Caco-2 (cell line): ENCODE measurements around the gene GDI2. TPM values are rescaled to one million over a fixed set of nuclear protein-coding genes. Genes with fewer than 3 reads are reported as not detected.

Source experiments
- BruUV-seq: library from RNA; stranded (reverse); fragments of 400-500 nt; replicated peaks from 2 replicates; lab custom pipeline; 2021; lab: Mats Ljungman, UMichigan
- CTCF ChIA-PET: fragments of 300-600 bp; sonication (Branson Sonifier 250); formaldehyde crosslinking; loops from one replicate; lab custom pipeline; 2022; ENCODE audit warnings: antibody characterized with exemption; lab: Charles Lee
- POLR2A ChIA-PET: fragments of 300-600 bp; sonication (Branson Sonifier 250); formaldehyde crosslinking; loops from one replicate; lab custom pipeline; 2022; ENCODE audit warnings: antibody characterized with exemption; lab: Charles Lee
- DNase-seq, 2 experiments: peaks; one replicate each; pipeline versions ENCODE4 v3.0.0 to v3.0.0-alpha.2; 2020 to 2022
- H3K27me3 ChIP-seq: replicated peaks from 2 replicates; pipeline ENCODE4 v1.6.0; 2011; ENCODE audit warnings: low read length; ENCODE audit not compliant: control insufficient read depth, insufficient read depth
- H3K36me3 ChIP-seq: 2 replicates; pipeline ENCODE4 v1.5.1; 2011; ENCODE audit warnings: low read length; ENCODE audit not compliant: control insufficient read depth, insufficient read depth
- H3K4me1 ChIP-seq: fragments of 250-450 bp; sonication (Bioruptor Pico); 2 replicates; pipeline ENCODE4 v1.5.1; 2020; ENCODE audit warnings: mild to moderate bottlenecking
- H3K4me3 ChIP-seq: 2 replicates; pipeline ENCODE4 v1.5.1; 2011; ENCODE audit warnings: low read depth, mild to moderate bottlenecking, control low read depth, low read length
- H3K9me3 ChIP-seq: fragments of 250-450 bp; sonication (Bioruptor Pico); 2 replicates; pipeline ENCODE4 v1.5.1; 2020; ENCODE audit warnings: mild to moderate bottlenecking, moderate library complexity
- H3K27ac Mint-ChIP-seq: one replicate; pipeline ENCODE4 v1.8.0; 2022; ENCODE audit warnings: mixed read lengths; ENCODE audit not compliant: unreplicated experiment
- H3K27me3 Mint-ChIP-seq: one replicate; pipeline ENCODE4 v1.8.0; 2022; ENCODE audit warnings: mixed read lengths; ENCODE audit not compliant: insufficient read depth, unreplicated experiment
- H3K36me3 Mint-ChIP-seq: one replicate; pipeline ENCODE4 v1.8.0; 2022; ENCODE audit warnings: mild to moderate bottlenecking, mixed read lengths; ENCODE audit not compliant: insufficient read depth, unreplicated experiment
- H3K4me1 Mint-ChIP-seq: one replicate; pipeline ENCODE4 v1.8.0; 2022; ENCODE audit warnings: low read depth, mixed read lengths; ENCODE audit not compliant: unreplicated experiment
- H3K4me3 Mint-ChIP-seq: one replicate; pipeline ENCODE4 v1.8.0; 2022; ENCODE audit warnings: mild to moderate bottlenecking, moderate library complexity, mixed read lengths; ENCODE audit not compliant: unreplicated experiment
- H3K9me3 Mint-ChIP-seq: one replicate; pipeline ENCODE4 v1.8.0; 2022; ENCODE audit warnings: mixed read lengths; ENCODE audit not compliant: unreplicated experiment
- intact Hi-C: fragments of 100-400 bp; cut with micrococcal nuclease; formaldehyde crosslinking; loops from one replicate; pipeline ENCODE4 v1.10.0; 2022; ENCODE audit not compliant: unreplicated experiment
- total RNA-seq: library from RNA; stranded (reverse); gene quantifications from 2 replicates; pipeline ENCODE4 v1.2.3, GENCODE V29; 2022
- TF ChIP-seq, protein P1 (sequence below), 2 experiments: fragments of 200-600 bp in 1 of 2; IDR thresholded peaks; 1 replicate in 1 of 2; 2 replicates in 1 of 2; pipeline versions ENCODE4 v1.5.1 to v1.8.0; 2011 to 2022; ENCODE audit warnings: antibody characterized with exemption in 1 of 2, control low read depth in 1 of 2, inconsistent platforms in 1 of 2, low read depth in 1 of 2, low read length in 1 of 2, mild to moderate bottlenecking in 1 of 2, moderate library complexity in 1 of 2; ENCODE audit not compliant: insufficient read depth in 1 of 2, severe bottlenecking in 1 of 2, unreplicated experiment in 1 of 2

GDI2 gene
- total RNA-seq, 1 experiment from 2014 or later, result 446 TPM

- Histone ChIP-seq H3K36me3 (peaks cover 1% of the 10 kb centered on the region; the same call in 1 of the 2 replicates), H3K4me1 (no peaks in the 10 kb centered on the region), H3K4me3 (no peak overlapping the region), H3K9me3 (no peaks in the 10 kb centered on the region), H3K27me3 (no peaks in the 10 kb centered on the region)
- POLR2A ChIA-PET, result no interaction called here
- Mint-ChIP-seq H3K27ac (no peak overlapping the region), H3K4me1 (no peaks in the 10 kb centered on the region), H3K4me3 (no peak overlapping the region), H3K9me3 (no peaks in the 10 kb centered on the region), H3K36me3 (peaks cover 71% of the 10 kb centered on the region), H3K27me3 (no peaks in the 10 kb centered on the region)
- CTCF ChIA-PET, result no interaction called here
- BruUV-seq, result no TSS peak
- TF ChIP-seq, protein P1, sequence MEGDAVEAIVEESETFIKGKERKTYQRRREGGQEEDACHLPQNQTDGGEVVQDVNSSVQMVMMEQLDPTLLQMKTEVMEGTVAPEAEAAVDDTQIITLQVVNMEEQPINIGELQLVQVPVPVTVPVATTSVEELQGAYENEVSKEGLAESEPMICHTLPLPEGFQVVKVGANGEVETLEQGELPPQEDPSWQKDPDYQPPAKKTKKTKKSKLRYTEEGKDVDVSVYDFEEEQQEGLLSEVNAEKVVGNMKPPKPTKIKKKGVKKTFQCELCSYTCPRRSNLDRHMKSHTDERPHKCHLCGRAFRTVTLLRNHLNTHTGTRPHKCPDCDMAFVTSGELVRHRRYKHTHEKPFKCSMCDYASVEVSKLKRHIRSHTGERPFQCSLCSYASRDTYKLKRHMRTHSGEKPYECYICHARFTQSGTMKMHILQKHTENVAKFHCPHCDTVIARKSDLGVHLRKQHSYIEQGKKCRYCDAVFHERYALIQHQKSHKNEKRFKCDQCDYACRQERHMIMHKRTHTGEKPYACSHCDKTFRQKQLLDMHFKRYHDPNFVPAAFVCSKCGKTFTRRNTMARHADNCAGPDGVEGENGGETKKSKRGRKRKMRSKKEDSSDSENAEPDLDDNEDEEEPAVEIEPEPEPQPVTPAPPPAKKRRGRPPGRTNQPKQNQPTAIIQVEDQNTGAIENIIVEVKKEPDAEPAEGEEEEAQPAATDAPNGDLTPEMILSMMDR (IDR thresholded peaks at IDR 0.05; ENCODE audit: insufficient read depth in 1 of 2, low read depth in 1 of 2, low read length in 1 of 2, severe bottlenecking in 1 of 2, unreplicated experiment in 1 of 2), result no peak
- DNase-seq, result no peak
- intact Hi-C loops, result no loop called here
These were observed 81.7 kb downstream of the GDI2 start for GRCh38 chr10:5731559-5731958.

DNA sequence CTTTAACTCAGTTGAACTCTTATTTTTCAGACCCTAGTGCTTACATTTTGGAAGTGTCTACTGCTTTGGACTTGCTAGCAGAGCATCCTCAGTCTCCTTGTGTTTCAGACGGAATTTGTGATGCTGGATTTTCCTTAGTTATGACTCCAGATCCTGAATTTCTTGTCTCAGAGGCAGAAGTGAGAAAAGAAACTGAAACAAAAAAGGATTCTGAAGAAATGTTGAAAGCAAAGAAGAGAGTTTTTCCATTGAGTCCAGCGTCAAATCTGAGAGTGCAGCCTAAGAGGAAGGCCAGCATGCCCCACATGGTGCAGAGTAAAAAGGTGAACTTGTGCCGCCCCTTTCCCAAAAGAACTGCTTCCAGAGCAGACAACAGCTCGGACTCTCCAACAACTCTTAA, 82.5 kb downstream of the GDI2 start:
- Mint-ChIP-seq H3K9me3 (no peaks in the 10 kb centered on the region), H3K36me3 (peaks cover 65% of the 10 kb centered on the region), H3K27me3 (no peaks in the 10 kb centered on the region), H3K4me3 (no peak overlapping the region), H3K27ac (no peak overlapping the region), H3K4me1 (no peaks in the 10 kb centered on the region)
- POLR2A ChIA-PET, result no interaction called here
- BruUV-seq, result no TSS peak
- no peak for DNase-seq
- CTCF ChIA-PET, result no interaction called here
- H3K36me3 ChIP-seq, result peaks cover 1% of the 10 kb centered on the region; the same call in 1 of the 2 replicates
- TF ChIP-seq, protein P1 (IDR thresholded peaks at IDR 0.05; ENCODE audit: insufficient read depth in 1 of 2, low read depth in 1 of 2, low read length in 1 of 2, severe bottlenecking in 1 of 2, unreplicated experiment in 1 of 2), result no peak
- H3K4me1 ChIP-seq, result no peaks in the 10 kb centered on the region
- H3K27me3 ChIP-seq, result no peaks in the 10 kb centered on the region
- H3K4me3 ChIP-seq, result no peak overlapping the region
- intact Hi-C loops, result no loop called here
- H3K9me3 ChIP-seq, result no peaks in the 10 kb centered on the region

DNA sequence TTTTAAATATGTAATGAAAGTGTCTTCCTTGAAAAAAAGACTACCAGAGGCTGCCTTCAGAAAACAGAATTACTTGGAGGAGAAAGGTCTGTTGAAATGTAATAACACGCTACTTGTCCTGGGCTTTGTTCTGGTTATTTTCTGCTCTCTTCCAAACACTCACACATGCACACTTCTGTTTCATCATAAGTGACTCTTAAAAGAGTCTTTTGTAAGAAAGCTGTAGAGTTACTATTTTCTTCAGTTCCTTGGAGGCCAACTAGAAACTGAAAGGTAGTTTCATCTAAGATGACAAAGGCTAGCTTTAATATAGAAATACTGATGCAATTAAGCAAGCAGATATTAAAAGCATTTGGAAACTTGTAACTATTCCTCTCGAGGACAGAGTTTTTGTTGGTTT, 89.5 kb downstream of the GDI2 start:
- H3K36me3 ChIP-seq, result peaks cover 1% of the 10 kb centered on the region; the same call in 1 of the 2 replicates
- Mint-ChIP-seq H3K4me3 (no peak overlapping the region), H3K9me3 (no peaks in the 10 kb centered on the region), H3K4me1 (no peaks in the 10 kb centered on the region), H3K36me3 (peaks cover 32% of the 10 kb centered on the region), H3K27ac (no peak overlapping the region), H3K27me3 (no peaks in the 10 kb centered on the region)
- DNase-seq, result no peak
- intact Hi-C loops, result no loop called here
- POLR2A ChIA-PET, result no interaction called here
- CTCF ChIA-PET, result no interaction called here
- TF ChIP-seq, protein P1 (IDR thresholded peaks at IDR 0.05; ENCODE audit: insufficient read depth in 1 of 2, low read depth in 1 of 2, low read length in 1 of 2, severe bottlenecking in 1 of 2, unreplicated experiment in 1 of 2), result no peak
- BruUV-seq, result no TSS peak
- H3K9me3 ChIP-seq, result no peaks in the 10 kb centered on the region
- H3K4me3 ChIP-seq, result no peak overlapping the region
- no peaks in the 10 kb centered on the region for H3K27me3 ChIP-seq
- peaks cover 8% of the 10 kb centered on the region; the same call in 1 of the 2 replicates for H3K4me1 ChIP-seq
